HG03139 (cell line): ENCODE data around the gene FHIT.

Experiments
- ATAC-seq: cut with Tn5 transposase; IDR thresholded peaks from one replicate; pipeline ENCODE4 v1.9.1; 2021; ENCODE audit not compliant: unreplicated experiment

The FHIT gene

GRCh38 chr3:60657972-60658371 is 593.3 kb downstream of the FHIT start:
- peak; percentile 73 for ATAC-seq

- ATAC-seq, result no peak
Observed at GRCh38 chr3:60652829-60653228, 598.4 kb downstream of the FHIT start.

GRCh38 chr3:60651799-60652198 is 599.5 kb downstream of the FHIT start:
- ATAC-seq, result no peak

GRCh38 chr3:60650171-60650570 is 601.1 kb downstream of the FHIT start:
- no peak for ATAC-seq

GRCh38 chr3:60645801-60646200 is 605.5 kb downstream of the FHIT start:
- no peak for ATAC-seq

GRCh38 chr3:60643831-60644230 is 607.4 kb downstream of the FHIT start:
- no peak for ATAC-seq

GRCh38 chr3:60641354-60641753 is 609.9 kb downstream of the FHIT start:
- no peak for ATAC-seq

GRCh38 chr3:60636846-60637245 is 614.4 kb downstream of the FHIT start:
- ATAC-seq, result no peak

- ATAC-seq, result no peak
Observed at GRCh38 chr3:60633644-60634043, 617.6 kb downstream of the FHIT start.

- ATAC-seq, result no peak
Observed at GRCh38 chr3:60631509-60631908, 619.7 kb downstream of the FHIT start.

GRCh38 chr3:60630953-60631352 is 620.3 kb downstream of the FHIT start:
- ATAC-seq, result no peak

- no peak for ATAC-seq
Observed at GRCh38 chr3:60629816-60630215, 621.4 kb downstream of the FHIT start.

- ATAC-seq, result no peak
Observed at GRCh38 chr3:60622349-60622748, 628.9 kb downstream of the FHIT start.

- ATAC-seq, result no peak
Observed at GRCh38 chr3:60617188-60617587, 634.1 kb downstream of the FHIT start.

- no peak for ATAC-seq
Observed at GRCh38 chr3:60613769-60614303, 637.4 kb downstream of the FHIT start.

GRCh38 chr3:60610441-60611112 is 640.7 kb downstream of the FHIT start:
- ATAC-seq, result no peak

GRCh38 chr3:60609446-60609845 is 641.8 kb downstream of the FHIT start:
- ATAC-seq, result no peak

GRCh38 chr3:60603860-60604259 is 647.4 kb downstream of the FHIT start:
- ATAC-seq, result no peak

GRCh38 chr3:60600848-60601247 is 650.4 kb downstream of the FHIT start:
- no peak for ATAC-seq

- ATAC-seq, result no peak
Observed at GRCh38 chr3:60599586-60599985, 651.7 kb downstream of the FHIT start.

GRCh38 chr3:60598671-60599070 is 652.6 kb downstream of the FHIT start:
- no peak for ATAC-seq

GRCh38 chr3:60594025-60594424 is 657.2 kb downstream of the FHIT start:
- ATAC-seq, result no peak

GRCh38 chr3:60591267-60591666 is 660.0 kb downstream of the FHIT start:
- no peak for ATAC-seq
